BE2C (cell line): ENCODE measurements around the gene CDYL2.

Experiments used
- DNase-seq: peaks from one replicate; pipeline ENCODE4 v3.0.0-alpha.2; 2020
- H3K27me3 ChIP-seq: fragments of 250-450 bp; sonication (Bioruptor Pico); 2 replicates; pipeline ENCODE4 v1.5.1; 2020; ENCODE audit warnings: mild to moderate bottlenecking
- H3K36me3 ChIP-seq: fragments of 250-450 bp; sonication (Bioruptor Pico); 2 replicates; pipeline ENCODE4 v1.5.1; 2020; ENCODE audit warnings: mild to moderate bottlenecking
- H3K4me1 ChIP-seq: fragments of 250-450 bp; sonication (Bioruptor Pico); 2 replicates; pipeline ENCODE4 v1.5.1; 2020
- H3K4me3 ChIP-seq: 2 replicates; pipeline ENCODE4 v1.5.1; 2011; ENCODE audit warnings: low read depth, low read length
- H3K9me3 ChIP-seq: fragments of 250-450 bp; sonication (Bioruptor Pico); 2 replicates; pipeline ENCODE4 v1.5.1; 2020
- TF ChIP-seq, protein P1 (sequence below): IDR thresholded peaks from 2 replicates; pipeline ENCODE4 v1.5.1; 2012; ENCODE audit warnings: mild to moderate bottlenecking, low read depth, low read length

Gene CDYL2

DNA sequence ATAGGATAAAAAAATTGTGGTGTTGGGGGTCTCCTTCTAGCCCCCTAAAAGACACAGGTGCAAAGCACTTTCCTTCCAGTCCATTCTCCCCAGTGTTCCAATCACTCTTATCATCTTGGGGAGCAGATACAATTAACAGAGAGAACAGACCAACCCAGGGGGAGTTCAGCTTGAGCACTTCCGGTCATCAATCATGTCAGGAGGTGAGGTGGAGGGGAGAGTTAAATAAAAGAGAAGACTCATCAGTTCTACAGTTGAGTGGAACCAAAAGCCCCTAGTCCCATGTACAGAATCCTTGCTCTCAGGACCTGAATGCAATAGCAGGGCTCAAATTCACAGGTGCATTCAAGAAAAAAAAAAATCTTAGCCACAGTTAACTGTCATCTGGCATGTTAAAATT is 141.3 kb downstream of the CDYL2 start:
- H3K9me3 ChIP-seq = no peaks in the 10 kb centered on the region
- H3K27me3 ChIP-seq = no peaks in the 10 kb centered on the region
- no peaks in the 10 kb centered on the region for H3K4me1 ChIP-seq
- no peak overlapping the region for H3K4me3 ChIP-seq
- no peak for DNase-seq
- TF ChIP-seq, protein P1, sequence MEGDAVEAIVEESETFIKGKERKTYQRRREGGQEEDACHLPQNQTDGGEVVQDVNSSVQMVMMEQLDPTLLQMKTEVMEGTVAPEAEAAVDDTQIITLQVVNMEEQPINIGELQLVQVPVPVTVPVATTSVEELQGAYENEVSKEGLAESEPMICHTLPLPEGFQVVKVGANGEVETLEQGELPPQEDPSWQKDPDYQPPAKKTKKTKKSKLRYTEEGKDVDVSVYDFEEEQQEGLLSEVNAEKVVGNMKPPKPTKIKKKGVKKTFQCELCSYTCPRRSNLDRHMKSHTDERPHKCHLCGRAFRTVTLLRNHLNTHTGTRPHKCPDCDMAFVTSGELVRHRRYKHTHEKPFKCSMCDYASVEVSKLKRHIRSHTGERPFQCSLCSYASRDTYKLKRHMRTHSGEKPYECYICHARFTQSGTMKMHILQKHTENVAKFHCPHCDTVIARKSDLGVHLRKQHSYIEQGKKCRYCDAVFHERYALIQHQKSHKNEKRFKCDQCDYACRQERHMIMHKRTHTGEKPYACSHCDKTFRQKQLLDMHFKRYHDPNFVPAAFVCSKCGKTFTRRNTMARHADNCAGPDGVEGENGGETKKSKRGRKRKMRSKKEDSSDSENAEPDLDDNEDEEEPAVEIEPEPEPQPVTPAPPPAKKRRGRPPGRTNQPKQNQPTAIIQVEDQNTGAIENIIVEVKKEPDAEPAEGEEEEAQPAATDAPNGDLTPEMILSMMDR = no peak
- H3K36me3 ChIP-seq = no peaks in the 10 kb centered on the region

DNA sequence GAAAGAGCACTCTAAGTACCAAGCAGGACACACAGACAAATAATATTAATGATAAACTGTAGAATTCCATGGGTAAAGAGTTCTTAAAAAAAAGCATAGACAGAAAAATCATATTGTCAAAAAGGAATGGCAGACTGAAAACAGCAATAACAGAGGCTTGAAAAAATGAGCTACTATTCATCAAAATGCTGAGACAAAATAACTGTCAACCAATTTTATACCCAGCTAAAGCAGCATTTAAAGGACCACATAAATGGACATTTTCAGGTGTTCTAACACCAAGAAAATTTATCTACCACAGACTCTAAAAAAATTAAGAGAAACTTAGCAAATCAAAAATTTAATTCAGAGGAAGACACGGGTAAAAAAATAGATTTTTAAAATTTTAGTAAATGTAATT is 144.5 kb downstream of the CDYL2 start:
- no peaks in the 10 kb centered on the region; the same call in 1 of the 2 replicates for H3K9me3 ChIP-seq
- no peaks in the 10 kb centered on the region for H3K27me3 ChIP-seq
- TF ChIP-seq, protein P1 = no peak
- H3K4me3 ChIP-seq = no peak overlapping the region
- DNase-seq = no peak
- H3K4me1 ChIP-seq = no peaks in the 10 kb centered on the region
- no peaks in the 10 kb centered on the region for H3K36me3 ChIP-seq

DNA sequence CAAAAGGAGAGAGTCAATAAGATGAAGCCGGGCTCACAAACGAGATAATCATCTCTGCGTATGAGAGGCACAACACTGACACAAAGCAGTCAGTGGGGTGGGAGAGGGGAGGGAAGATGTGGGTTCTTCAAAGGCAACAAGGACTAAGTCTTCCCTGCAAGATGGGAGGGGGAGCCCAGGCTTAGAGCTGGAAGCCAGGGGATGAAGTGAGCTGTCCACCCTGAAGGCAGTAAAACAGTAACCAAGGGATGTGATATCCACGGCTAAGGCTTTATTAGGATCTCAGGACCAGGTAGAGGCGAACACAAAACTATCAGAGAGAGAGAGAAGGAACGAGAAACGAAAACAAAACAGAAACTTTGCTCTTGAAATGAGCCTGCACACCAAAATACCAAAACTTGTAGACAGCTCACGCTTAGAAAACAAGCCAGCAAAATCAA is 147.7 kb downstream of the CDYL2 start:
- Histone ChIP-seq H3K9me3 (no peaks in the 10 kb centered on the region; the same call in 1 of the 2 replicates), H3K36me3 (no peaks in the 10 kb centered on the region), H3K4me3 (no peak overlapping the region), H3K27me3 (no peaks in the 10 kb centered on the region), H3K4me1 (no peaks in the 10 kb centered on the region)
- DNase-seq = no peak
- TF ChIP-seq, protein P1 = no peak

DNA sequence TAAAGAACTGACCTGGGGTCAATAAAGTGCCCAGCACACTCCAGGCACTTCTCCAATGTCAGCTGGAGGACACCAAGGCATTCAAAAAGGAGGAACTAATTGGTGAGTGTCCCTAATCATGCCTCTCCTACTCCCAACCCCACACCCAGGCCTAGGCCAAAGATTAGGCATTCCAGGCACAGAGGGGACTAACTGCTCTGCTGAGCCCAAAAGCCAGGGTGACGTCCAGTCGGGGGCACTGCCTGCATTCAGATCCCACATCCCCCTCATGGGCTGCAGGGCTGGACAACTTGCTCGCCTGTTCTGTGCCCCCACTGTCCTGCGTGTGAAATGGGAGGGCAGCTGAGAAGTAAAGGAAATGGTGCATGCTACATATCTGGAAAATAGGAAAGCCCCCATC is 148.2 kb downstream of the CDYL2 start:
- H3K36me3 ChIP-seq = no peaks in the 10 kb centered on the region
- no peaks in the 10 kb centered on the region; the same call in 1 of the 2 replicates for H3K9me3 ChIP-seq
- no peak overlapping the region for H3K4me3 ChIP-seq
- no peaks in the 10 kb centered on the region for H3K4me1 ChIP-seq
- TF ChIP-seq, protein P1 = no peak
- DNase-seq = no peak
- no peaks in the 10 kb centered on the region for H3K27me3 ChIP-seq

DNA sequence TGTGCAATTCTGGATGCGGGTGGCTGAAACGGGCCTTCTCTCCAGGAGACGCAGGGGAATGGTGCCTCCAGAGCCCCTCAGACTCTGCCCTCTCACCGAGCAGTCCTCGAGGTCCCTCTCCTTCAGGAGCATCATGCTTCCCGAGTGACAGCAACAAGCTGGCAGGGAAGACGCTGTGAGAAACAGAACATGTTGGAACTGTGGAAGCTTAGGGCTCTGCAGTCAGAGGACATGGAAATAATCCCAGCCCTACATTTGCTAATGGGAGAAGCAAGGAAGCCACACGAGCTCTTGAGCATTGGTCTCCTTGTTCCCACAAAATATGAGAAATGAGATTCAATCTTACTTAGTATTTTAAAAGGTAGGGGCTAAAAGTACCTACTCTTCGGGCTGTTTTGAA is 148.6 kb downstream of the CDYL2 start:
- no peaks in the 10 kb centered on the region for H3K27me3 ChIP-seq
- no peak overlapping the region for H3K4me3 ChIP-seq
- no peaks in the 10 kb centered on the region for H3K36me3 ChIP-seq
- DNase-seq = no peak
- no peaks in the 10 kb centered on the region; the same call in 1 of the 2 replicates for H3K9me3 ChIP-seq
- TF ChIP-seq, protein P1 = no peak
- H3K4me1 ChIP-seq = no peaks in the 10 kb centered on the region

DNA sequence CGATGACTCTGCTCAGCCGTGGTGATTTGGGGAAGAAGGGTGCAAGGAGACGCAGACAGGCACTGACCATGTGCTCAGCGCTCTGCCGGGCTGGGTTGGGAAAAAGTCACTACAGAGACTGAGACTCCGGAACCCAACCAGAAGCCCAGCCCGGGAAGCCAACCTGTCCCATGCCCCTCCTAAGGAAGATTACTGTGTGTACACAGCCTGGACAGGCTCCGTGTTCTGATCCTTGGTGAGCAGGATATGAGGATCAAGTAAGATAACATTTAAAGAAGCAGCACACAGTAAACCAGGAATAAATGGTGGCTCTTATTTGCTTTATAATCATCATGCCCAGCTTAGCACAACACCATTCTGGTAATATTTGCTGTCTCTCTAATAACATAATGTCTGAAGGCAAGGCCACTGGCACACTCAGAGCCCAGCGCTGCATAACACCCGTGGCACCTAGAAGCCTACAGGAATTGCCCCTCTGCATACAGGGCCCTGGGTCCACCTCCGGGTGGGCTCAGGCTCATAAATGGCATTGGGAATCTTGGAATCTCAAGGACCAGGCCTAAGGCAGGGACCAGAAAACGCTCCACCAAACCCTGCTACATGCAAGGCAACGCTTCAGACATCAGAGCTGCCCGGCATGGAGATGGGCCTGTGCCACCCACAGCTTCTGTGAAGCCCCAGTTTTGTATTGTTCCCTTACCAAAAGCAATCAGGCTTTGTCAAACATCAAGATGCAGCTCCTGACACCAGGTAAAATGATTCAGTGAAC is 150.1 kb downstream of the CDYL2 start:
- no peak for DNase-seq
- Histone ChIP-seq H3K27me3 (no peaks in the 10 kb centered on the region), H3K36me3 (no peaks in the 10 kb centered on the region), H3K9me3 (no peaks in the 10 kb centered on the region; the same call in 1 of the 2 replicates), H3K4me1 (no peaks in the 10 kb centered on the region), H3K4me3 (no peak overlapping the region)
- TF ChIP-seq, protein P1 = no peak
